Neuronal stem cell (in vitro differentiated cells): ENCODE results near the gene MED27.

ENCODE experiments used
- DNase-seq: peaks from one replicate; pipeline ENCODE4 v3.0.0-alpha.2; 2013; ENCODE audit warnings: low spot score
- H2AFZ ChIP-seq: one replicate; pipeline ENCODE4 v1.6.1; 2013; ENCODE audit warnings: mild to moderate bottlenecking, low read length, inconsistent platforms
- H2AK5ac ChIP-seq: 2 replicates; pipeline ENCODE4 v1.6.1; 2013; ENCODE audit warnings: low read depth, mild to moderate bottlenecking, inconsistent platforms, low read length, moderate library complexity, mixed read lengths
- H2BK120ac ChIP-seq: 2 replicates; pipeline ENCODE4 v1.6.1; 2013; ENCODE audit warnings: low read depth, mild to moderate bottlenecking, inconsistent platforms, low read length, moderate library complexity, mixed read lengths
- H2BK12ac ChIP-seq: one replicate; pipeline ENCODE4 v1.6.1; 2013; ENCODE audit warnings: low read length, inconsistent platforms
- H2BK15ac ChIP-seq: 2 replicates; pipeline ENCODE4 v1.6.1; 2013; ENCODE audit warnings: mild to moderate bottlenecking, low read length, inconsistent platforms, mixed read lengths
- H2BK5ac ChIP-seq: one replicate; pipeline ENCODE4 v1.6.1; 2013; ENCODE audit warnings: inconsistent platforms, mild to moderate bottlenecking, low read length, moderate library complexity
- H3K14ac ChIP-seq: one replicate; pipeline ENCODE4 v1.6.1; 2013; ENCODE audit warnings: low read length, inconsistent platforms
- H3K18ac ChIP-seq: 2 replicates; pipeline ENCODE4 v1.6.1; 2013; ENCODE audit warnings: low read length, inconsistent platforms
- H3K23ac ChIP-seq: 2 replicates; pipeline ENCODE4 v1.6.1; 2013; ENCODE audit warnings: low read depth, mild to moderate bottlenecking, mixed read lengths, low read length, inconsistent platforms; ENCODE audit not compliant: poor library complexity
- H3K27ac ChIP-seq: replicated peaks from 3 replicates; pipeline ENCODE4 v1.5.1; 2013; ENCODE audit warnings: low read length, inconsistent platforms
- H3K27me3 ChIP-seq, 3 experiments: 2 replicates each; pipeline ENCODE4 v1.6.1; 2013; ENCODE audit warnings: low read length in 3 of 3, mild to moderate bottlenecking in 2 of 3, inconsistent platforms in 1 of 3, low read depth in 1 of 3, mixed read lengths in 1 of 3, moderate library complexity in 1 of 3; ENCODE audit not compliant: control insufficient read depth in 3 of 3, insufficient read depth in 3 of 3
- H3K36me3 ChIP-seq, 2 donors: replicated peaks in 1 of 2; 2 replicates each; pipeline ENCODE4 v1.6.1; 2013; ENCODE audit warnings: low read length in 2 of 2; ENCODE audit not compliant: control insufficient read depth in 2 of 2, insufficient read depth in 2 of 2
- H3K4ac ChIP-seq: 2 replicates; pipeline ENCODE4 v1.6.1; 2013; ENCODE audit warnings: inconsistent platforms, mild to moderate bottlenecking, low read length, moderate library complexity
- H3K4me1 ChIP-seq, 2 donors: 1 replicate in 1 of 2; 2 replicates in 1 of 2; pipeline ENCODE4 v1.6.1; 2013; ENCODE audit warnings: low read length in 2 of 2, low read depth in 1 of 2; ENCODE audit not compliant: control insufficient read depth in 2 of 2, insufficient read depth in 1 of 2
- H3K4me2 ChIP-seq: one replicate; pipeline ENCODE4 v1.6.1; 2013; ENCODE audit warnings: mild to moderate bottlenecking, low read length, inconsistent platforms; ENCODE audit not compliant: insufficient read depth, poor library complexity, severe bottlenecking
- H3K4me3 ChIP-seq, 2 donors: 2 replicates each; pipeline ENCODE4 v1.5.1; 2013; ENCODE audit warnings: low read length in 2 of 2, mild to moderate bottlenecking in 2 of 2, inconsistent platforms in 1 of 2, moderate library complexity in 1 of 2
- H3K79me1 ChIP-seq: one replicate; pipeline ENCODE4 v1.6.1; 2013; ENCODE audit warnings: low read depth, mild to moderate bottlenecking, inconsistent platforms, low read length, moderate library complexity
- H3K9ac ChIP-seq: one replicate; pipeline ENCODE4 v1.6.1; 2013; ENCODE audit warnings: mild to moderate bottlenecking, low read depth, low read length, inconsistent platforms; ENCODE audit not compliant: poor library complexity
- H3K9me3 ChIP-seq, 2 donors: replicated peaks in 1 of 2; 2 replicates each; pipeline versions ENCODE3 to v1.6.1; 2013; ENCODE audit warnings: low read length in 2 of 2, mild to moderate bottlenecking in 2 of 2, inconsistent platforms in 1 of 2, low read depth in 1 of 2, mixed read lengths in 1 of 2, moderate library complexity in 1 of 2; ENCODE audit not compliant: control insufficient read depth in 2 of 2, insufficient read depth in 1 of 2
- H4K8ac ChIP-seq: one replicate; pipeline ENCODE4 v1.6.1; 2013; ENCODE audit warnings: low read depth, mild to moderate bottlenecking, inconsistent platforms, low read length, moderate library complexity
- H4K91ac ChIP-seq: one replicate; pipeline ENCODE4 v1.6.1; 2013; ENCODE audit warnings: low read length, low read depth, mild to moderate bottlenecking, inconsistent platforms; ENCODE audit not compliant: poor library complexity
- WGBS, 2 donors: extraction: QIAGEN DNeasy Blood & Tissue Kit; methylation state at CpG; one replicate each; pipeline ENCODE4 v1.1.7; 2013; ENCODE audit warnings: missing lambda C conversion rate in 2 of 2, mixed read lengths in 1 of 2; ENCODE audit not compliant: insufficient read length in 2 of 2, insufficient replicate concordance in 1 of 2; ENCODE audit errors: extremely low coverage in 2 of 2; 5-methylcytosine and 5-hydroxymethylcytosine counted together

MED27 gene

DNA sequence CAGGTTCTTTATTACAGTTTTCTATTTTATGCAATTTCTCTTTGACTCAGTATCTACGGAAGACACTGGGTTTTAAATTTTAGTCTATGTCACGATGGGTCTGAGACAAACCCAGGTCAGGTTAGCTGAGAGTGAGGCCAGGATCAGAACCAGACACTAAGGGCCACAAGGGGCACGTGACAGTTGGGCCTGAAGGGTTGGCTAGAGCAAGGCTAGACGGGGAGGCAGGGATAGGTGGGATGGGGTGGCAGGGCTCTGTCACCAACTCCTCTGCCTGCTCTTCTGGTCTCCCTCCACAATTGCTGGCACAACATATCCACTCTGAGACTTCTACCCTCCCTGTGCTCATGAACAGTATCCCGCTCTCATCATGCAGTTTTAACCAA lies 76.4 kb downstream of the MED27 start:
- Histone ChIP-seq H2BK15ac (no peak overlapping the region), H3K27me3 (no peaks in the 10 kb centered on the region), H4K8ac (no peak overlapping the region), H3K9me3 (peaks cover 0 to 4% of the 10 kb centered on the region in 2 donors), H3K14ac (no peak overlapping the region), H3K36me3 (no peaks in the 10 kb centered on the region), H3K4ac (no peak overlapping the region), H3K4me3 (no peak overlapping the region), H3K27ac (no peak overlapping the region), H3K9ac (peak overlapping the region; percentile 64), H3K23ac (no peak overlapping the region), H3K4me2 (no peak overlapping the region), H2BK5ac (no peak overlapping the region), H3K4me1 (peaks cover 4 to 8% of the 10 kb centered on the region in 2 donors), H4K91ac (no peak overlapping the region), H2BK12ac (no peak overlapping the region), H3K79me1 (no peaks in the 10 kb centered on the region), H3K18ac (no peak overlapping the region), H2BK120ac (no peak overlapping the region), H2AFZ (no peak overlapping the region), H2AK5ac (no peak overlapping the region)
- WGBS, 2 donors, result no CpG with 5 or more reads among the region's 5 CpGs
- DNase-seq, result no peak

DNA sequence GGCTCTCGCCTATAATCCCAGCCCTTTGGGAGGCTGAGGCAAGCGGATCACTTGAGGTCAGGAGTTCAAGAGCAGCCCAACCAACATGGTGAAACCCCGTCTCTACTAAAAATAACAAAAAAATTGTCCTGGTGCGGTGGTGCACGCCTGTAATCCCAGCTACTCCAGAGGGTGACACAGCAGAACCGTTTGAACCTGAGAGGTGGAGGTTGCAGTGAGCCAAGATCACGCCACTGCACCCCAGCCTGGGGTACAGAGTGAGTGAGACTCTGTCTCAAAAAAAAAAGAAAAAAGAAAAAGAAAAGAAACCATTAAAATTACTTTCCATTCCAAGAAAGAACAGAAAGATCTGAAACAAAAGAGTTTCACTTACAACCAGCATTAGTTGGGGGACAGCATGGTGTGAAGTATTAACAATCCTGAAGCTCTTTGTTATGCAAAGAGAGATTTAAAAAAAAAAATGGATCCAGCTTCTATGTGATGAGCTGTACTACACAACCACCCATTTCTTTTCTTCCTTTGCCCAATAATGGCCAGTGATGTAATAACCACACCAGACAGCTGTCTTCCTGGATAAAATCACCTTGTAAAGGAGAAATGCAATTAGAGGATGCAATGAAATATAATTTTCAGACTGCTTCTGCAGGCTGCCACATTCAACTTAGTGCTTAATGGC lies 76.9 kb downstream of the MED27 start:
- no CpG with 5 or more reads among the region's 7 CpGs for WGBS, 2 donors
- no peaks in the 10 kb centered on the region for H3K79me1 ChIP-seq
- no peak overlapping the region for H3K4me3 ChIP-seq
- no peak overlapping the region for H3K4me2 ChIP-seq
- H2AK5ac ChIP-seq, result no peak overlapping the region
- H3K36me3 ChIP-seq, result no peaks in the 10 kb centered on the region
- no peak overlapping the region for H2AFZ ChIP-seq
- no peak overlapping the region for H3K27ac ChIP-seq
- H3K23ac ChIP-seq, result no peak overlapping the region
- no peak overlapping the region for H3K18ac ChIP-seq
- no peak overlapping the region for H2BK5ac ChIP-seq
- H3K9me3 ChIP-seq, result peaks cover 0 to 4% of the 10 kb centered on the region in 2 donors
- H3K14ac ChIP-seq, result no peak overlapping the region
- no peak overlapping the region for H2BK15ac ChIP-seq
- no peak overlapping the region for H3K4ac ChIP-seq
- H2BK12ac ChIP-seq, result no peak overlapping the region
- no peak for DNase-seq
- H3K9ac ChIP-seq, result no peak overlapping the region
- peaks cover 4 to 8% of the 10 kb centered on the region in 2 donors for H3K4me1 ChIP-seq
- no peak overlapping the region for H4K91ac ChIP-seq
- no peaks in the 10 kb centered on the region for H3K27me3 ChIP-seq
- H2BK120ac ChIP-seq, result no peak overlapping the region
- no peak overlapping the region for H4K8ac ChIP-seq

DNA sequence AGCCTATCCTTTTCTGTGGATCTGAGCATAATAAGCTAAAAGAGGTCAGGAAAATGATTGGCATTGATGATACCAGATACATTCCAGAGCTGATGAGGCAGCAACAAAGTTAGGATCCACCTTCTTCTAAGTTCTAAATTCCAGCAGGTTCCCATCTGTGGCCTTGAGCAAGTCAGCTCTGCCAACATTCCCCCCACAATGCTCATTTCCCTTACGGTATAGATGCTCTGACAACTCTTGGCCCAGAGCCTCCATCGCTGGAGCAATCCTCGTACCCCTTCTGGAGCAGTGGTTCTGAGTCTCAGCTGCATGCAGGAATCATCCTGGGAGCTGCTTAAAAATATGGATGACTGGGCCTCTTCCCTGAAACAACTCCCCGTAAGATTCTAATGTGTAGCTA lies 78.1 kb downstream of the MED27 start:
- Histone ChIP-seq H2BK12ac (no peak overlapping the region), H3K9me3 (peaks cover 0 to 4% of the 10 kb centered on the region in 2 donors), H3K79me1 (no peaks in the 10 kb centered on the region), H3K4me3 (no peak overlapping the region), H2AFZ (no peak overlapping the region), H3K14ac (no peak overlapping the region), H4K8ac (no peak overlapping the region), H3K27me3 (no peaks in the 10 kb centered on the region), H2BK5ac (no peak overlapping the region), H3K4ac (no peak overlapping the region), H2BK15ac (no peak overlapping the region), H2AK5ac (no peak overlapping the region), H3K9ac (no peak overlapping the region), H3K27ac (no peak overlapping the region), H3K4me2 (no peak overlapping the region), H2BK120ac (no peak overlapping the region), H4K91ac (no peak overlapping the region), H3K4me1 (peaks cover 2 to 8% of the 10 kb centered on the region in 2 donors), H3K18ac (no peak overlapping the region), H3K23ac (no peak overlapping the region), H3K36me3 (peaks cover 0 to under 1% of the 10 kb centered on the region in 2 donors)
- WGBS, 2 donors, result no CpG with 5 or more reads among the region's 4 CpGs
- no peak for DNase-seq

DNA sequence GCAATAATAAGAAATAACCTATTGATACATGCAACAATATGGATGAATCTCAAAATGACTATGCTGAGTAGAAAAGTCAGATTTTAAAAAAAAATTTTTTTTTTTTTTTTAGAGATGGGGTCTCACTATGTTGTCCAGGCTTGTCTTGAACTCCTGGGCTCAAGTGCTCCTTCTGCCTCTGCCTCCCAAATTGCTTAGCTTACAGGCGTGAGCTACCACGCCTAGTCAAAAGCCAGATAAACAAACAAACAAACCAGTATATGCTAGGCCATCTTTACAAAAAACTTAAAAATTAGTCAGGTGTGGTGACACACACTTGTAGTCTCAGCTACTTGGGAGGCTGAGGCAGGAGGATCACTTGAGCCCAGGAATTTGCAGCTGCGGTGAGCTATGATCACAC lies 79.0 kb downstream of the MED27 start:
- Histone ChIP-seq H3K9me3 (peaks cover 0 to 10% of the 10 kb centered on the region in 2 donors), H2BK15ac (no peak overlapping the region), H3K23ac (no peak overlapping the region), H4K8ac (no peak overlapping the region), H2AK5ac (no peak overlapping the region), H3K4me2 (no peak overlapping the region), H3K4ac (no peak overlapping the region), H3K27ac (no peak overlapping the region), H3K4me3 (no peak overlapping the region), H2BK120ac (no peak overlapping the region), H3K79me1 (no peaks in the 10 kb centered on the region), H2AFZ (no peak overlapping the region), H3K4me1 (peaks cover 2 to 8% of the 10 kb centered on the region in 2 donors), H3K18ac (no peak overlapping the region), H2BK5ac (no peak overlapping the region), H3K27me3 (no peaks in the 10 kb centered on the region), H3K14ac (no peak overlapping the region), H2BK12ac (no peak overlapping the region), H3K36me3 (peaks cover 0 to 9% of the 10 kb centered on the region in 2 donors), H4K91ac (no peak overlapping the region), H3K9ac (no peak overlapping the region)
- no CpG with 5 or more reads among the region's 3 CpGs for WGBS, 2 donors
- no peak for DNase-seq
